ENCODE data around the gene PAX2.
A peak's percentile ranks its signal among the peaks of the same experiment; 100 is the strongest.

Gene PAX2

GRCh38 chr10:100878291-100878910, 133.0 kb downstream of the PAX2 start:
- DNase-seq (ENCODE audit: low spot score), result peak; percentile 90
